GM12878 (cell line): ENCODE data around the gene DNAH17. TPM values are rescaled to one million over a fixed set of nuclear protein-coding genes. Genes with fewer than 3 reads are reported as not detected.

Source experiments
- ATAC-seq: fragments of 200-7000 bp; cut with Tn5 transposase; 3 replicates; pipeline ENCODE4 v1.9.1; 2020; ENCODE audit warnings: mild to moderate bottlenecking, moderate library complexity
- BruUV-seq: library from RNA; stranded (reverse); fragments of 400-500 nt; replicated peaks from 2 replicates; lab custom pipeline; 2021; lab: Mats Ljungman, UMichigan
- CTCF ChIA-PET: fragments of 300-600 bp; sonication (Branson Sonifier 250); formaldehyde crosslinking; extraction: SDS; loops from one replicate; lab custom pipeline; 2021; ENCODE audit warnings: inconsistent platforms; lab: Yijun Ruan, JAX
- POLR2A ChIA-PET: fragments of 350-600 bp; formaldehyde crosslinking; extraction: SDS; loops from one replicate; lab custom pipeline; 2021; ENCODE audit warnings: inconsistent platforms; lab: Charles Lee
- RAD21 ChIA-PET: fragments of 300-600 bp; sonication (Branson Sonifier 250); formaldehyde crosslinking; loops from one replicate; lab custom pipeline; 2023; ENCODE audit warnings: antibody characterized with exemption; ENCODE audit not compliant: unreplicated experiment; lab: Charles Lee
- SMC1A ChIA-PET: fragments of 300-600 bp; sonication (Branson Sonifier 250); formaldehyde crosslinking; loops from one replicate; lab custom pipeline; 2023; ENCODE audit not compliant: unreplicated experiment, uncharacterized antibody; lab: Charles Lee
- DNase-seq: peaks from one replicate; pipeline ENCODE4 v3.0.0-alpha.2; 2011; ENCODE audit warnings: low read depth, low spot score
- FAIRE-seq: peaks from 3 replicates; lab custom pipeline; 2011; peaks lifted over from hg19 to GRCh38; lab: Jason Lieb, UNC
- H2AFZ ChIP-seq: 2 replicates; pipeline ENCODE4 v1.6.0; 2011; ENCODE audit warnings: low read depth, low read length, control low read depth; ENCODE audit not compliant: control insufficient read depth
- H3K27ac ChIP-seq: 2 replicates; pipeline ENCODE4 v1.5.1; 2011; ENCODE audit warnings: control low read depth; ENCODE audit not compliant: control insufficient read depth, insufficient read depth
- H3K27me3 ChIP-seq, 2 experiments: replicated peaks in 1 of 2; 2 replicates each; pipeline versions ENCODE4 v1.6.0 to v1.6.1; 2011; ENCODE audit warnings: low read length in 1 of 2; ENCODE audit not compliant: control insufficient read depth in 2 of 2, insufficient read depth in 2 of 2
- H3K36me3 ChIP-seq, 2 experiments: 2 replicates each; pipeline ENCODE4 v1.5.1; 2011; ENCODE audit warnings: low read length in 1 of 2; ENCODE audit not compliant: control insufficient read depth in 2 of 2, insufficient read depth in 2 of 2
- H3K4me1 ChIP-seq: 2 replicates; pipeline ENCODE4 v1.6.1; 2011; ENCODE audit warnings: mild to moderate bottlenecking, low read length, moderate library complexity, mixed read lengths; ENCODE audit not compliant: control insufficient read depth, insufficient read depth
- H3K4me2 ChIP-seq: 2 replicates; pipeline ENCODE4 v1.6.0; 2011; ENCODE audit warnings: control low read depth; ENCODE audit not compliant: control insufficient read depth, insufficient read depth
- H3K4me3 ChIP-seq: fragments of 200-600 bp; sonication (generic); 2 replicates; pipeline ENCODE4 v1.5.1; 2016
- H3K79me2 ChIP-seq: 2 replicates; pipeline ENCODE4 v1.6.0; 2011; ENCODE audit warnings: low read length; ENCODE audit not compliant: control insufficient read depth, insufficient read depth
- H3K9ac ChIP-seq: 2 replicates; pipeline ENCODE4 v1.8.0; 2011; ENCODE audit warnings: low read length, control low read depth, mixed read lengths; ENCODE audit not compliant: control insufficient read depth, insufficient read depth
- H3K9me3 ChIP-seq: replicated peaks from 3 replicates; pipeline ENCODE4 v1.5.1; 2011; ENCODE audit warnings: mild to moderate bottlenecking, low read length; ENCODE audit not compliant: control insufficient read depth, insufficient read depth
- H4K20me1 ChIP-seq: 2 replicates; pipeline ENCODE4 v1.6.0; 2011; ENCODE audit not compliant: control insufficient read depth, insufficient read depth
- ASH2L ChIP-seq: fragments of 300-600, 200-600 bp; sonication (generic); IDR thresholded peaks from 2 replicates; pipeline ENCODE4 v1.6.1; 2017; ENCODE audit warnings: low read depth, mild to moderate bottlenecking, borderline replicate concordance
- BMI1 ChIP-seq: fragments of 450-650 bp; IDR thresholded peaks from 2 replicates; pipeline ENCODE4 v1.6.1; 2016; ENCODE audit warnings: mild to moderate bottlenecking, moderate library complexity, borderline replicate concordance
- CREB1 ChIP-seq: IDR thresholded peaks from 2 replicates; pipeline ENCODE4 v1.6.1; 2012; ENCODE audit warnings: low read depth, mild to moderate bottlenecking, inconsistent platforms
- ELK1 ChIP-seq: IDR thresholded peaks from 2 replicates; pipeline ENCODE4 v1.6.1; 2012; ENCODE audit warnings: low read depth, low read length, improper control_type of control experiment
- ESRRA ChIP-seq: IDR thresholded peaks from 2 replicates; pipeline ENCODE4 v1.6.1; 2012; ENCODE audit warnings: mild to moderate bottlenecking, low read length, improper control_type of control experiment
- ETV6 ChIP-seq, 2 experiments: fragments of 450-650 bp in 1 of 2; IDR thresholded peaks in 1 of 2; conservative IDR thresholded peaks in 1 of 2; 2 replicates each; pipeline ENCODE4 v1.6.1; 2014; ENCODE audit warnings: antibody characterized with exemption in 1 of 2, borderline replicate concordance in 1 of 2, low read depth in 1 of 2, mild to moderate bottlenecking in 1 of 2, moderate library complexity in 1 of 2
- IKZF2 ChIP-seq, 2 experiments: fragments of 450-650 bp; IDR thresholded peaks; 2 replicates each; pipeline ENCODE4 v1.6.1; 2017; ENCODE audit warnings: mild to moderate bottlenecking in 2 of 2, moderate library complexity in 2 of 2
- KLF5 ChIP-seq: fragments of 450-650 bp; IDR thresholded peaks from 2 replicates; pipeline ENCODE4 v1.6.1; 2014; ENCODE audit warnings: mild to moderate bottlenecking; ENCODE audit not compliant: partially characterized antibody
- MTA2 ChIP-seq: fragments of 450-650 bp; IDR thresholded peaks from 2 replicates; pipeline ENCODE4 v1.6.1; 2016; ENCODE audit warnings: low read depth, mild to moderate bottlenecking, moderate library complexity
- NFYA ChIP-seq: IDR thresholded peaks from 2 replicates; pipeline ENCODE4 v1.6.1; 2011; ENCODE audit warnings: low read depth, mild to moderate bottlenecking, low read length, improper control_type of control experiment, borderline replicate concordance
- RAD21 ChIP-seq: IDR thresholded peaks from 2 replicates; pipeline ENCODE4 v1.6.1; 2011; ENCODE audit warnings: mild to moderate bottlenecking, low read depth, low read length, moderate library complexity; ENCODE audit not compliant: insufficient read depth
- RAD51 ChIP-seq: fragments of 450-650 bp; IDR thresholded peaks from 2 replicates; pipeline ENCODE4 v1.6.1; 2016; ENCODE audit warnings: moderate library complexity, mild to moderate bottlenecking, inconsistent platforms
- RELA ChIP-seq: fragments of 450-650 bp; IDR thresholded peaks from 2 replicates; pipeline ENCODE4 v1.8.0; 2014; ENCODE audit warnings: borderline replicate concordance; ENCODE audit not compliant: partially characterized antibody
- RUNX3 ChIP-seq: IDR thresholded peaks from 2 replicates; pipeline ENCODE4 v1.6.1; 2012; ENCODE audit warnings: low read length, inconsistent platforms
- STAT3 ChIP-seq: IDR thresholded peaks from 2 replicates; pipeline ENCODE4 v1.6.1; 2011; ENCODE audit warnings: low read depth, low read length, improper control_type of control experiment
- SUPT20H ChIP-seq: IDR thresholded peaks from 2 replicates; pipeline ENCODE4 v1.6.1; 2011; ENCODE audit warnings: low read depth, mild to moderate bottlenecking, low read length, moderate library complexity, borderline replicate concordance; ENCODE audit not compliant: control insufficient read depth
- USF2 ChIP-seq: IDR thresholded peaks from 2 replicates; pipeline ENCODE4 v1.6.1; 2011; ENCODE audit warnings: low read depth, low read length, improper control_type of control experiment, borderline replicate concordance
- ZZZ3 ChIP-seq: IDR thresholded peaks from 2 replicates; pipeline ENCODE4 v1.6.1; 2011; ENCODE audit warnings: low read depth; ENCODE audit not compliant: control insufficient read depth, insufficient read length
- WGBS: methylation state at CpG from one replicate; pipeline ENCODE4 v1.1.6; 2016; ENCODE audit warnings: low lambda C conversion rate; ENCODE audit not compliant: insufficient replicate concordance, insufficient coverage; ENCODE audit errors: missing lambda C conversion rate; 5-methylcytosine and 5-hydroxymethylcytosine counted together
- in situ Hi-C: fragments of 300-500 bp; cut with MboI; formaldehyde crosslinking; loops from 9 replicates; pipeline ENCODE4 v1.14.3; 2018; ENCODE audit warnings: mixed read lengths
- intact Hi-C: fragments of 100-400 bp; cut with micrococcal nuclease; formaldehyde crosslinking; loops from one replicate; pipeline ENCODE4 v1.14.2; 2022; ENCODE audit not compliant: unreplicated experiment
- polyA plus RNA-seq, 11 experiments: library from polyadenylated mRNA; depleted of rRNA in 4 of 11; unstranded in 6 of 11; stranded (reverse) in 5 of 11; fragments of >200 nt; fragmentation: Nextera tagmentation in 4 of 11; fragmentation: Illumina TruSeq in 1 of 11; extraction: Ambion mirVana in 4 of 11; extraction: Trizol in 1 of 11; gene quantifications; 1 replicate in 1 of 11; 2 replicates in 10 of 11; pipeline versions ENCODE4 v1.2.1 to v1.2.3, GENCODE V29; 2011 to 2016; ENCODE audit warnings: inconsistent platforms in 2 of 11, missing spikeins in 2 of 11, low read depth in 1 of 11
- total RNA-seq, 4 experiments: library from RNA; depleted of rRNA in 3 of 4; stranded (reverse); fragments of >200 nt in 3 of 4; fragmentation: Illumina TruSeq in 1 of 4; extraction: Trizol in 1 of 4; gene quantifications; 2 replicates each; pipeline versions ENCODE4 v1.2.1 to v1.2.3, GENCODE V29; 2013 to 2021
- TF ChIP-seq, protein P1 (sequence below): fragments of 450-650 bp; IDR thresholded peaks from 2 replicates; pipeline ENCODE4 v1.6.1; 2017; ENCODE audit warnings: mild to moderate bottlenecking

The DNAH17 gene
- total and polyA plus RNA-seq, 10 of the 15 experiments (the other 5 are each of a cell fraction or from before 2014, with no cell fraction given) = 0.16 to 2.9 (median 0.56) TPM

DNA sequence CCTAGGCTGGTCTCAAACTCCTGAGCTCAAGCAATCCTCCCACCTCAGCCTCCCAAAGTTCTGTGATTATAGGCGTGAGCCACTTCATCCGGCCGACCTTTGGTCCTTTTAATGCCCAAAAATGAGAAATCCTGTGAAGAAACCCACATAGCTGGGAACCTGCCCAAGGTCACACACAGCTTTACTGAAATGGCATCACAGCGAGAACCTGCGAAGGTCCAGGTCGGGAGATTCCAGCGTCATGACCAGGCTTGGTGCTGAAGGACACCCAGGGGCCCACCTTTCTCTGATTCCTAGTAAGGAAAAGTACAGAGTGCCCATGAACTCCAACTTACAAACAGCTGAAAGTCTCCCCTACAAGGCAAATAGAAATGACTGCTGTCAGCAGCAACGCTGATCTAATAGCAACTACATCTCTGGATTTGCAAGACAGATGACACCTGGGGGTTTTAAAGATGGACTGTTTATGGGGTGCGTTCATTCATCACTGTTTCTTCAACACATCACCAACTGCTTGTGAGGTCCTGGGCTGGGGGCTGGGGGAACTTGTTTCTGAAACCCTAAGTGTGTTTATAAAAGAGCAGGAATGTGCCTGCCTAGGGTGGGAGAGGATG lies 24.5 kb upstream of the DNAH17 start:
- H3K79me2 ChIP-seq = no peaks in the 10 kb centered on the region
- H3K4me1 ChIP-seq = no peaks in the 10 kb centered on the region
- no peaks in the 10 kb centered on the region for H3K9me3 ChIP-seq
- FAIRE-seq (no peak), DNase-seq (no peak)
- no peaks in the 10 kb centered on the region for H4K20me1 ChIP-seq
- no peak overlapping the region for H3K9ac ChIP-seq
- ChIA-PET POLR2A (no interaction called here), CTCF (no interaction called here)
- 40% methylated on average over 9 of the region's 9 CpGs for WGBS
- TF ChIP-seq, protein P1, sequence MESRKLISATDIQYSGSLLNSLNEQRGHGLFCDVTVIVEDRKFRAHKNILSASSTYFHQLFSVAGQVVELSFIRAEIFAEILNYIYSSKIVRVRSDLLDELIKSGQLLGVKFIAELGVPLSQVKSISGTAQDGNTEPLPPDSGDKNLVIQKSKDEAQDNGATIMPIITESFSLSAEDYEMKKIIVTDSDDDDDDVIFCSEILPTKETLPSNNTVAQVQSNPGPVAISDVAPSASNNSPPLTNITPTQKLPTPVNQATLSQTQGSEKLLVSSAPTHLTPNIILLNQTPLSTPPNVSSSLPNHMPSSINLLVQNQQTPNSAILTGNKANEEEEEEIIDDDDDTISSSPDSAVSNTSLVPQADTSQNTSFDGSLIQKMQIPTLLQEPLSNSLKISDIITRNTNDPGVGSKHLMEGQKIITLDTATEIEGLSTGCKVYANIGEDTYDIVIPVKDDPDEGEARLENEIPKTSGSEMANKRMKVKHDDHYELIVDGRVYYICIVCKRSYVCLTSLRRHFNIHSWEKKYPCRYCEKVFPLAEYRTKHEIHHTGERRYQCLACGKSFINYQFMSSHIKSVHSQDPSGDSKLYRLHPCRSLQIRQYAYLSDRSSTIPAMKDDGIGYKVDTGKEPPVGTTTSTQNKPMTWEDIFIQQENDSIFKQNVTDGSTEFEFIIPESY = no peak
- TF ChIP-seq ZZZ3 (no peak), ETV6 (conservative IDR thresholded peaks at IDR 0.05 in 1 of 2, IDR thresholded peaks at IDR 0.05 in 1 of 2; ENCODE audit: borderline replicate concordance in 1 of 2, low read depth in 1 of 2) (no peak), BMI1 (no peak), IKZF2 (IDR thresholded peaks at IDR 0.05) (no peak), KLF5 (no peak), SUPT20H (no peak), MTA2 (no peak), RAD21 (no peak), NFYA (no peak), ELK1 (no peak), USF2 (no peak), ASH2L (no peak), RAD51 (no peak), RELA (no peak), RUNX3 (no peak), ESRRA (no peak), STAT3 (no peak), CREB1 (no peak)
- TF ChIP-seq, all 136 proteins: peak for 0
- ChIA-PET RAD21 (no interaction called here), SMC1A (no interaction called here)
- H3K4me2 ChIP-seq = no peak overlapping the region
- no peak overlapping the region for H3K4me3 ChIP-seq
- no peak overlapping the region for H2AFZ ChIP-seq
- H3K27me3 ChIP-seq = no peaks in the 10 kb centered on the region
- no peak for ATAC-seq
- no peak overlapping the region for H3K27ac ChIP-seq
- H3K36me3 ChIP-seq = no peaks in the 10 kb centered on the region
- no TSS peak for BruUV-seq
- intact Hi-C loops = no loop called here
- in situ Hi-C loops = no loop called here
